Endothelial cell of umbilical vein (primary cell): ENCODE measurements around the gene PRR36.

Source experiments
- POLR2A ChIP-seq: IDR thresholded peaks from 2 replicates; pipeline ENCODE4 v1.6.1; 2012; ENCODE audit warnings: low read depth, mild to moderate bottlenecking, control low read depth, low read length
- POLR2AphosphoS5 ChIP-seq: IDR thresholded peaks from 2 replicates; pipeline ENCODE4 v1.6.1; 2012; ENCODE audit warnings: low read depth, mild to moderate bottlenecking, control low read depth, low read length, moderate library complexity; ENCODE audit not compliant: insufficient read depth
- TF ChIP-seq, protein P1 (sequence below), 2 donors: IDR thresholded peaks; 1 replicate in 1 of 2; 2 replicates in 1 of 2; pipeline ENCODE4 v1.5.1; 2011; ENCODE audit warnings: low read length in 2 of 2, mild to moderate bottlenecking in 2 of 2, moderate library complexity in 2 of 2, control low read depth in 1 of 2, inconsistent platforms in 1 of 2, low read depth in 1 of 2; ENCODE audit not compliant: insufficient read depth in 1 of 2; ENCODE audit errors: extremely low read depth in 1 of 2

DNA sequence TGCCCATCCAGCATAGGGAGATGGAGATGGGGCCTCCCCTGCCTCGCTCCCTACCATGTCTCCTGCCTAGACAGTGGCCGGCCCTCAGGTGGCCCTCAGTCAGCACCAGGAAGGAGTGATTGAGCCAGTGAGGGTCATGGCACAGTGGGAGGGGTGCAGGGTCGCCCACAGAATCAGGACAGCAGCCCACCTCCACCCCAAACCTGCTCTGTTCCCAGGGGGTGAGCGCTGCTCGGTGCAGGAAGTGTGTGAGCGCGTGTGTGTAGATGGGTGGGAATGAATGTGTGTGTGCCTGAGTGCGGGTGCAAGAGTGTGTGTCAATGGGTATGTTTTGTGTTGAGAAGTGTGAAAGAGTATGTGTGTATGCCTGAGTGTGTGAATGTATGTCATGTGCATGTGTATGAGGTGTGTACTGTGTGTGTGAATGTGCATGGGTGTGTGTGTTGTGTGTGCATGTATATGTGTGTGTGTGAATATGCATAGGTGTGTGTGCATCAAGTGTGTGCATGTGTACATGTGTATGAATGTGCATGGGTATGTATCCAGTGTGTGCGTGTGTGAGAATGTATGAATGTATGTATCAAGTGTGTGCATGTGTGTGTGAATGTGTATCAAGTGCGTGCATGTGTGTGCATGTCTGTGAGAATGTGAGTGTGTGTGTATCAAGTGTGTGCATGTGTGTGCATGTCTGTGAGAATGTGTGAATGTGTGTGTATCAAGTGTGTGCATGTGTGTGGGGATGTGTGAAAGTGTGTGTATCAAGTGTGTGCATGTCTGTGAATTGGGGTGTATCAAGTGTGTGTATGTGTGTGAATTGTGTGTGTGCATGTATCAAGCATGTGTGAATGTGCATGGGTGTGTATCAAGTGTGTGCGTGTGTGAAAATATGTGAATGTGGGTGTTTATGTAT, 32.2 kb downstream of the PRR36 start:
- no peak for TF ChIP-seq POLR2AphosphoS5
- TF ChIP-seq POLR2A, result no peak
- TF ChIP-seq, protein P1, sequence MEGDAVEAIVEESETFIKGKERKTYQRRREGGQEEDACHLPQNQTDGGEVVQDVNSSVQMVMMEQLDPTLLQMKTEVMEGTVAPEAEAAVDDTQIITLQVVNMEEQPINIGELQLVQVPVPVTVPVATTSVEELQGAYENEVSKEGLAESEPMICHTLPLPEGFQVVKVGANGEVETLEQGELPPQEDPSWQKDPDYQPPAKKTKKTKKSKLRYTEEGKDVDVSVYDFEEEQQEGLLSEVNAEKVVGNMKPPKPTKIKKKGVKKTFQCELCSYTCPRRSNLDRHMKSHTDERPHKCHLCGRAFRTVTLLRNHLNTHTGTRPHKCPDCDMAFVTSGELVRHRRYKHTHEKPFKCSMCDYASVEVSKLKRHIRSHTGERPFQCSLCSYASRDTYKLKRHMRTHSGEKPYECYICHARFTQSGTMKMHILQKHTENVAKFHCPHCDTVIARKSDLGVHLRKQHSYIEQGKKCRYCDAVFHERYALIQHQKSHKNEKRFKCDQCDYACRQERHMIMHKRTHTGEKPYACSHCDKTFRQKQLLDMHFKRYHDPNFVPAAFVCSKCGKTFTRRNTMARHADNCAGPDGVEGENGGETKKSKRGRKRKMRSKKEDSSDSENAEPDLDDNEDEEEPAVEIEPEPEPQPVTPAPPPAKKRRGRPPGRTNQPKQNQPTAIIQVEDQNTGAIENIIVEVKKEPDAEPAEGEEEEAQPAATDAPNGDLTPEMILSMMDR (IDR thresholded peaks at IDR 0.05; ENCODE audit: extremely low read depth in 1 of 2, insufficient read depth in 1 of 2, low read depth in 1 of 2, low read length in 2 of 2), result no peak
